Measurements from ENCODE around the gene ARPC4.

ARPC4 gene

GRCh38 chr3:9792405-9793160 is at the start of gene ARPC4, which contains the start of gene TADA3:
TSS of gene ARPC4 (plus strand) at chr3:9793082. CDS start at chr3:9793122, 40 bp downstream.
TSS of gene TADA3 (minus strand) at chr3:9792473. CDS start at chr3:9791466, 1,007 bp downstream.
- peak; percentile 85 to 88 for DNase-seq (ENCODE audit: low read depth in 2 of 2)

- no peak for DNase-seq (ENCODE audit: low read depth in 2 of 2)
These were observed 49.3 kb upstream of the ARPC4 start for GRCh38 chr3:9743548-9743947.

GRCh38 chr3:9744162-9744561 is 48.7 kb upstream of the ARPC4 start:
- DNase-seq (ENCODE audit: low read depth in 2 of 2), result no peak

GRCh38 chr3:9745521-9745920 is 47.4 kb upstream of the ARPC4 start:
- no peak for DNase-seq (ENCODE audit: low read depth in 2 of 2)

GRCh38 chr3:9746330-9746729 is 46.6 kb upstream of the ARPC4 start:
- no peak for DNase-seq (ENCODE audit: low read depth in 2 of 2)

GRCh38 chr3:9747267-9747666 is 45.6 kb upstream of the ARPC4 start:
- DNase-seq (ENCODE audit: low read depth in 2 of 2), result no peak

- DNase-seq (ENCODE audit: low read depth in 2 of 2), result no peak
These were observed 44.9 kb upstream of the ARPC4 start for GRCh38 chr3:9748031-9748430.

GRCh38 chr3:9749296-9749644 is 43.6 kb upstream of the ARPC4 start:
- DNase-seq (ENCODE audit: low read depth in 2 of 2), result no peak

- peak; percentile 85 to 89 for DNase-seq (ENCODE audit: low read depth in 2 of 2)
These were observed 43.0 kb upstream of the ARPC4 start, which contains the start of gene OGG1 for GRCh38 chr3:9749645-9750555. TSS of gene OGG1 (plus strand) at chr3:9749952. CDS start at chr3:9750287, 335 bp downstream.

- no peak for DNase-seq (ENCODE audit: low read depth in 2 of 2)
These were observed 42.1 kb upstream of the ARPC4 start for GRCh38 chr3:9750556-9751411.

- no peak for DNase-seq (ENCODE audit: low read depth in 2 of 2)
These were observed 38.2 kb upstream of the ARPC4 start for GRCh38 chr3:9754678-9755077.

GRCh38 chr3:9757427-9757826 is 35.5 kb upstream of the ARPC4 start:
- no peak for DNase-seq (ENCODE audit: low read depth in 2 of 2)

- DNase-seq (ENCODE audit: low read depth in 2 of 2), result no peak
These were observed 31.9 kb upstream of the ARPC4 start for GRCh38 chr3:9760779-9761505.

GRCh38 chr3:9761919-9762318 is 31.0 kb upstream of the ARPC4 start:
- DNase-seq (ENCODE audit: low read depth in 2 of 2), result no peak

- DNase-seq (ENCODE audit: low read depth in 2 of 2), result no peak
These were observed 30.0 kb upstream of the ARPC4 start for GRCh38 chr3:9762871-9763270.

- no peak for DNase-seq (ENCODE audit: low read depth in 2 of 2)
These were observed 27.0 kb upstream of the ARPC4 start for GRCh38 chr3:9765865-9766264.

- no peak for DNase-seq (ENCODE audit: low read depth in 2 of 2)
These were observed 25.5 kb upstream of the ARPC4 start for GRCh38 chr3:9767418-9767817.

- no peak for DNase-seq (ENCODE audit: low read depth in 2 of 2)
These were observed 24.6 kb upstream of the ARPC4 start for GRCh38 chr3:9768141-9768775.

GRCh38 chr3:9769012-9769411 is 23.9 kb upstream of the ARPC4 start:
- no peak for DNase-seq (ENCODE audit: low read depth in 2 of 2)

- peak; percentile 50 to 59 for DNase-seq (ENCODE audit: low read depth in 2 of 2)
These were observed 23.2 kb upstream of the ARPC4 start, which contains the start of gene CAMK1 for GRCh38 chr3:9769426-9770275. TSS of gene CAMK1 (minus strand) at chr3:9769947. CDS start at chr3:9767749, 2,198 bp downstream.
